GM19193 (cell line): Measurements from ENCODE around the gene OR4D11.

Source experiments
- POLR2A ChIP-seq: IDR thresholded peaks from 4 replicates; pipeline ENCODE4 v1.6.1; 2011; ENCODE audit not compliant: insufficient read depth, insufficient read length; ENCODE audit errors: extremely low read depth

The OR4D11 gene

DNA sequence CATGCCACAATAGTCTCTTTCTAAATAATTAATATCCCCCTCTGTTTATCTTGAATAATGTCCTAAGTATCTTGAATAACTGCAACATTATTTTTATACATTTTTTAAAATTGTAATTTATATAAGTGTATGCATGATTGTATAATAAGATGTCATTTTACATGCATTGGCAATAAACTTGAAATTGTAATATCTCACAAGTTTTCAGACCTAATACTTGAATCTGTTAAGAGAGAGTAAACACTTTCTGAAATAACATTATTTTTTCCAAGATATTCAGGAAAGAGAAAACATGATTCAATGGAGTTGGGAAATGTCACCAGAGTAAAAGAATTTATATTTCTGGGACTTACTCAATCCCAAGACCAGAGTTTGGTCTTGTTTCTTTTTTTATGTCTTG lies at the start of gene OR4D11:
Gene OR4D11, plus strand, starts transcription at position 301 of the 400 bp plus-strand sequence. Its CDS starts 0 bp downstream, at position 301.
- TF ChIP-seq POLR2A = no peak

DNA sequence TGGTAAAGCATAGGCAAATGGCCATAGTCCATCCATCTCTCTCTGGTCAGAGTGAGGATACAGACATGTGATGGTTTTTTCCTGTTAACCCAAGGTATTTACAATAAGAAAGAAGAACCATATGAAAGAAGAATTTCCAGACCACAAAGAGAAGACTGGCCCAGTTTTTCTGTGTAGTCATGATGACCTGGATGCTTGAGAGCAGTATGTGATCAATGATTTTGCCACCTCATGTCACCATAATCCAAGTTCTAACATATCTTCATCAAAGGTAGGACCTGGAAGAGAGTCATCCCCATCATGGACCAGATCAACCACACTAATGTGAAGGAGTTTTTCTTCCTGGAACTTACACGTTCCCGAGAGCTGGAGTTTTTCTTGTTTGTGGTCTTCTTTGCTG lies 46.7 kb upstream of the OR4D11 start, which contains the start of gene OR4D6:
Gene OR4D6, plus strand, starts transcription at position 301 of the 400 bp plus-strand sequence. Its CDS starts 0 bp downstream, at position 301.
- TF ChIP-seq POLR2A = no peak

DNA sequence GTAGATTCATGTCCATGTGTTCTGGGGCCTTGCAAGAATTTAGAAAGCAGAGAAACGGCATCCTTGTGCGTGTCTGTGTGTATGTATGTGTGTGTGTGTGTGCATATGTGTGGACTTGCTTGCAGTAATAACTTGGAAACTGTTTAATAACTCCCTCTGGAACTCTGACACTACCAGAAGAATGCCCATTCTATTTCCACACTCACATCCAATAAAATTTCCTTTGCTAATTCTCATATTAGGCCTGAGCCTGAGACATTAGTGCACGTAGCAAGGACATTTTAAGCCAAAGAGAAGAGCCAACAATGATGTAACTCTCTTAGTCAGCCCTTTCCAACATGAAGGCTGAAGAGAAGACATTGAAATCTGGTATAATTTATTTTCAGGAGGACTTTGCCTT lies 43.5 kb upstream of the OR4D11 start:
- no peak for TF ChIP-seq POLR2A

DNA sequence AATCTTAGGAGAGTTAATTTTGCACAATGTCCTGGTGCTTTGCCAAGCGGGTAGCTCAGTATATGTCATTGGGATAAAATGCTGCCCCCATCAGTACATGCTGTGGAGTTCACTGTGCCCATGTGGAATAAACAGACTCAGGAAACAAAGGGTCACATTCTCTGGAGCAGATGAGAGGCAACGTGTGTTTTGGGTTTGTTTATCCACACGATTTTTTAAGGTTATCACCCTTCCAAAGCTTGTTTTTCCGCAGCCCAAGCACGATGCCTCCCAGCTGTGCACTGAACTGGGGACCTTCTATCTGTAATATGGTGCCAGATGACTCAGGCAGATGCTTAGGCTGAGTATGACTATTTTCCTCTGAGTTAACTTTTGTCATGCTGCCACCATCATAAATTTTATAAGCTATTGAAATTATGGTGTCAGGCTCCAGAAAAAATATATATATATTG lies 40.2 kb upstream of the OR4D11 start:
- TF ChIP-seq POLR2A = no peak

DNA sequence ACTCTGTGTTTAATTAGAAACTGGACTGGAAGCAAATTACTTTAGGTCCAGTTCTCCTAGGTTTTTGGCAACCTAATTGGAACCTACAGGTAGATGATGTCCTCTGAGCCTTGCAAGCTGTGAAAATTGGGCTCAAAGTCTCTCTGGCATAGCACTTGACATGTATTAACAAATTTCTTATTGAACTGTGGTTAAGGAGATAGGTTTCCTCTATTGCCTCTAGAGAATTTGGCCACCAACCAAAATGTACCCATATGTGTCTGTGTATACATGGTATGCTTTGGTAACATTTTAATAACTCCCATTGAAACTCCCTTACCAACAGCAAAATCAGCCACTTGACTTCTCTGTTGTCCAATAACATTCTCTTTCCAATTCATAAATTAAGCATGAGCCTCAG lies 30.4 kb upstream of the OR4D11 start, which contains the start of gene OR4D10:
Gene OR4D10, plus strand, starts transcription at position 301 of the 400 bp plus-strand sequence. CDS start 4,115 bp downstream, outside the sequence.
- no peak for TF ChIP-seq POLR2A

DNA sequence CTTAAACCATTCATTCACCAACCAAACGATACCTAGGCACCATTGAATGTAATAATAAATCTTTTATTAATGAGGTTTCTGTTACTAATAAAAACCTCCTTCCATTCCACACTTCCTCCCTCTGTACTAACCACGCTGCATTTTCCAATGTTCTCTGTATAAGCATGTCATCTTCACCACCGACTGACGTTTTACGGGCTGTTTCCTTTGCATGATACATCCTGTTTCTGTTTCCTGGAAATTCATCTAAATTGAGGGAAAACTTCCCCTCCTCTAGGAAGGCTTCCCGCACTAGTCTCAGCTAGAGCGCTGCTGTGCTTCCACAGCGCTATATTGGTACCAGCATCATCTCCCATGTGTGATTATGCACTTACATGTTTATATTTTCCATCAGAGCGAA lies 28.2 kb upstream of the OR4D11 start:
- no peak for TF ChIP-seq POLR2A

DNA sequence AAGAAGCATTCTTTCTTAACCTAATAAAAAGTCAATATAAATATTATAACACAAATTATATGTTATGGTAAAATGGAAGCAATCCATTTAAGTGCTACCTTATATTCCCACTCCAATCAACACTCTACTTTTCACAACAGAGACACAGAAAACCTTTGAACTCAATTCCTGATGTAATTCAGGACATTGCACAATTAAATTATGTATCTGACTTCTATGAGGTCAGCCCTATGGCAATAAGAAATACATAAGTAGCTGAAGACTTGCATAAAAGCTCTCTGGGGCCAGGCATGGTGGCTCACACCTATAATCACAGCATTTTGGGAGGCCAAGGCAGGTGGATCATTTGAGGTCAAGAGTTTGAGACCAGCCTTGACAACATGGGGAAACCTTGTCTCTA lies 23.5 kb upstream of the OR4D11 start:
- no peak for TF ChIP-seq POLR2A

DNA sequence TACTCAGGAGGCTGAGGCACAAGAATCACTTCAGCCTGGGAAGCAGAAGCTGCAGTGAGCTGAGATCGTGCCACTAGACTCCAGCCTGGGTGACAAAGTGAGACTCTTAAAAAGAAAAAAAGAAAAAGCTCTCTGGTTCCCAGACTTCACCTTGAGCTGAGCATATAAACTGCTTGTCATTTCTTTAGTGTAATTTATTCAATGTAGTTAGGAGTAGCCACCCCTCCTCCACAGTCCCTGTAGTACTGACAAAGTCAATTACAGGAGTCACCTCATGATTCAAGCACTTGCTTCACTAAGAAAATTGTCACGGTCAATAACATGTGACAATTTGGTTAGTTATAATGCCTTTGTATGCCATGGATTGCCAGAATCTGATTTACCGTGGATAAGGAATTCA lies 23.0 kb upstream of the OR4D11 start:
- TF ChIP-seq POLR2A = no peak

DNA sequence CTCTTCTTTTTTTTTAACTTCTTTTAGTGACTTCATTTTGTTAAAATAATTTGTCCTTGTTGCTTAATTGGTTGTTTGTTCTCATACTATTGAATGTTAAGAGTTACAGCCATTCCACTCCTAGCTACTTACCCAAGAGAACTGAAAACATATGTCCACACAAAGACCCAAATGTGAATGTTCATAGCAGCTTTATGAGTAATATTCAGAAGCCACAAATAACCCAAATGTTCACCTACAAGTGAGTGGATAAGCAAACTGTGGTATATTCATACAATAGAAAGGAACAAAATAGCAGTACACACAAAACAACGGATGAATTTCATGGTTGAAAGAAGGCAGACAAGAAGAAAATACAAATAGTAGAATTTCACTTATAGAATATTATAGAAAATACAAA lies 1.4 kb upstream of the OR4D11 start:
- no peak for TF ChIP-seq POLR2A

DNA sequence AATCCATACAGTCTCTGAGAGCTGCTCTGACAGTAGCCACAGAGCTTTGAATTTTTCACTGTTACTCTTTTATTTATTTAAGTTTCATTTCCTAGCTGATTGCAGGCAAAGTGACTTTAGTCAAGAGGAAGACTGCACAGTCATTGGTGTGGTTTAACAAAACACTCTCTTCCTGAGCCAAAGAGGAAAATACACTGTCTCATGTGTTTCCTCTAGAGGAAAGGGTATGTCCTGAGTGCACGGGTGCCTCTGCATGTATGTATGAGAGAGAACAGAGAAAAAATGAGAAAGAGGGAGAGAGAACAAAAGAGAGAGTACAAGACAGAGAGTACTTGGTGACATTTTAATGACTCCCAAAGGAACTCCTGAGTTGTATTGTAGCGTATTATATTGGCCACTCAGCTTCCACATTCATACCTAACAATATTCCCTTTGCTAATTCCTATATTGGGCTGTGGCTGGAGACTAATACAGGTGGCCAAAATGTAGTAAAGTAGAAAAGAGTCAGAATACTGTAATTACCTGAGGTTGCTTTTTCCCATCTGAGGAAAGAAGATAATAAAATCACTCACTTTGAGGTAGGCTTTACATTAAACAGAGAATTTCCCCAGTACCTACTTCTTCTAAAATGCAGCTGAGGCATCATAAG lies 7.7 kb downstream of the OR4D11 start, which contains the start of gene OR4D9:
Gene OR4D9, plus strand, starts transcription at position 599 of the 649 bp plus-strand sequence. CDS start 3,374 bp downstream, outside the sequence.
- no peak for TF ChIP-seq POLR2A

DNA sequence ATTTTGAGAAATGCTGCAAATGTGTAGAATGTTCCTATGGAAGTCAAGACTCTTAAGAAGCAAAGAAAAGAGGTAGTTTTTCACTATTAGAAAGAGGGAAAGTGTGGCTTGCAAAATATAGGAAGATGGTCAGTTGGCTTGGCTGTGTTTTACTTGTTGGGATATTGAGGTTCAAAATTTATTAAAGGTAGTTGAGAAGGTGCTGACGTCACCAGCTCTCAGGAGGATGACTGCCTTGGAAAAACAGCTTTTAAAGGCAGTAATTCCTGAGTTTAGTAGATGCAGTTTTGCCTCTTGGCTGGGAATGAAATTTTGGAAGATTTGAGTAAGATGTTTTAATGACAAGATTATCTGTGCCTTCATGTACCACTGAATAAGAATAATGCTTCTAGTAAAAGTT lies 8.3 kb downstream of the OR4D11 start:
- no peak for TF ChIP-seq POLR2A

DNA sequence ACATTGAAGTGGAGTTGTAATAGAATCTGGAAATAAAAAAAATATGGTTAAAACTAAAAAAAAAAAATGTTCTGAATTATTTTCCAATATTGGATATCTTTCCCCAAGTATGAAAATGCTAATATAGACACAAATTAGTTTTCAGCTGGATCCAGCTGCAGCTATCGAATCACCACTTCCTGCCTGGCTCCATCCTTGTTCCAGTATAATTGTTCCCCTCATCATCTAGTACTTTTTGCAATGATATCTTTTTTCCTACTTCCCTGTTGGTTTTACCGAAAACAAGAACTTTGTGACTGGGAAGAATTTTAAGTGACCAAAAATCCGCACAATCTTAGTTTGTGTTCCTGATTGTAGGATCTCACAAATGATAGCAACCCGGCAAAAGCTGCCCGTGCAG lies 17.4 kb downstream of the OR4D11 start:
- no peak for TF ChIP-seq POLR2A

DNA sequence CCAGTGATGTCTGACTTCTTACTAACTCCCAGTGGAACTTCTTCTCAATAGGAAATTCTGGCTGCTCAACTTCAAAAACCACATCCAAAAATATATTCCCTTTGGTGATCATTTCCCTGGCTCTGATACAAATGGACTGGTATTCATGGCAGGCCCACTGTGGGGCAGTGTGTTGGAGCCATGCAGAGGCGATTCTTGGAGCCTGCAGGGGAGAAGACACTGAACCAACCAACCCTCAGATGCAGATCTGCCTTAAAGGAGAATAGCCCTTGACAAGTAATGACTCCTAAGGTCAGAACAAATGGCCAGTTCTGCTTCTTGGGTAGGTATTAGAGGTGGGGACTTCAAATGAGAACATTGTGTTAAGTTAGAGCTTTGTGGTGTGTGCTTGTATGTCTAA lies 20.2 kb downstream of the OR4D11 start:
- no peak for TF ChIP-seq POLR2A

DNA sequence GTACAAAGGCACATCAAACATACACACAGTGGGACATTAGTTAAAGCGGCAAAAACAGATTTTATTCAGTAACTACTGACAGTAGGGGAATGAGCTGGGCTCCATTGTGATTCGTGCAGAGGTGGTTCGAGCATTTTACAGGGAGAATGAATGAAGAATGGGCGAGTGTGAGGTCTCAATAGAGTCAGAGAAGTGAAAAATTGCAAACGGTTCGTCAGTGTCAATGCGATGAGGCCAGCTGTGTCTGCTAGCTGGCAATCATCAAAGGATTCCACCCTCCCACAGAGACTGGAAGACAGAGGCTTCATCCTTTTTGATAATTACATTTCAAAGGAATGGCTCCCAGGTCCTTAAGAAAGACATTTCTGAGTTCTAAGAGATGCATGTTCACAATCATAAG lies 25.3 kb downstream of the OR4D11 start:
- TF ChIP-seq POLR2A = no peak

DNA sequence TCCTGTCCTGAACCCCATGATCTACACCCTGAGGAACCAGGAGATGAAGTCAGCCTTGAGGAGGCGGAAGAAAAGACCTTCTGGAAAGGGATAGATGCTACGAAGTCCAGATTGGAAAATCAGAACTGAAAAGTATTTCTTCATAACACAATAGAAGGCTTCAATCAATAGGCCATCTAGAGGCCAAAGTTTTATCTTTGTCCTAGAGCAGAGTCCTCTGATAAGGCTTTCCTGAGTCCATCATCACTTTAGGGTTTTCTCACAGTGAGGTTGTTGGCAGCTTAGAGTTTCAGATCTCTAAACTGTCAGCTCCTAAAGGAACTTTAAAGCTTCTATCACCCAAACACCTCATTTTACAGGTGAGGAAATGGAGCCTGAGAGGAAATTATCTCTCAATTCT lies 29.2 kb downstream of the OR4D11 start:
- TF ChIP-seq POLR2A = no peak

DNA sequence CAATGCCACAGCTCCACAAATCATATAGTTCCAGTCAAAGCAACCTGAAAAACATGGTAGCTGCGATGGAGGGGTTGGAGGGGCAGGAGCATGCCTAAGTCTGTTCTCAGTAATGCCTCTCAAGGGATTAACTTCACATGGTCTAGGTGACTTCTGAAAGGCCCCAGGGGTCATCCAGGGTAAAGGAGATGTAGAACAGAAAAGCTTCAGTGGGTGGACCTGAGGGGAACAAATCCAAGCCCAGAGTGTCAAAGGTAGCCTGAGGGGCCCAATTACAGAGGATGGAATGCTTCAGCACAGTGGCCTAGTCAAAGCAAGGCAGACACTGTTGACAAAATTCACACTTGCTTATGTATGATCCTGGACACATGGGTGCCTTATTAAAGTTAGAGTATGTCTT lies 31.3 kb downstream of the OR4D11 start:
- TF ChIP-seq POLR2A = no peak
